ENCODE data around the gene PRRT2.

GRCh38 chr16:29818082-29818481 is 6.1 kb downstream of the PRRT2 start:
- TF ChIP-seq CTCF (IDR thresholded peaks at IDR 0.05) (no peak), POLR2A (IDR thresholded peaks at IDR 0.05) (no peak)
